IPS-NIHi7 (cell line): ENCODE data around the gene GGT5.
"Not testable (repeated sequence)": the region's sequence is repeated elsewhere in the genome, so short reads cannot be mapped to it uniquely, and the experiment has no call there.

ENCODE experiments used
- DNase-seq: peaks from one replicate; pipeline ENCODE4 v3.0.0; 2012; ENCODE audit warnings: mixed read lengths; ENCODE audit errors: extremely low spot score

The GGT5 gene

GRCh38 chr22:24245030-24245431, at the start of gene GGT5:
Gene GGT5, minus strand, starts transcription at chr22:24245082. Its CDS starts 357 bp downstream, at chr22:24244725.
- not testable (repeated sequence) for DNase-seq

- not testable (repeated sequence) for DNase-seq
These were observed 47.4 kb upstream of the GGT5 start for GRCh38 chr22:24292202-24292830.

GRCh38 chr22:24291515-24292201, 46.8 kb upstream of the GGT5 start:
- DNase-seq, result no peak

- no peak for DNase-seq
These were observed 45.6 kb upstream of the GGT5 start for GRCh38 chr22:24290459-24290858.

GRCh38 chr22:24289741-24290163, 44.9 kb upstream of the GGT5 start:
- no peak for DNase-seq

GRCh38 chr22:24289114-24289513, 44.2 kb upstream of the GGT5 start:
- no peak for DNase-seq

- DNase-seq, result not testable (repeated sequence)
These were observed 42.9 kb upstream of the GGT5 start for GRCh38 chr22:24287801-24288200.

- not testable (repeated sequence) for DNase-seq
These were observed 42.3 kb upstream of the GGT5 start for GRCh38 chr22:24287212-24287611.

- DNase-seq, result no peak
These were observed 40.4 kb upstream of the GGT5 start for GRCh38 chr22:24285245-24285644.

GRCh38 chr22:24284747-24285203, 39.9 kb upstream of the GGT5 start:
- peak; percentile 20 for DNase-seq

- DNase-seq, result no peak
These were observed 37.5 kb upstream of the GGT5 start for GRCh38 chr22:24282401-24282800.

GRCh38 chr22:24280363-24280762, 35.5 kb upstream of the GGT5 start:
- DNase-seq, result not testable (repeated sequence)

- not testable (repeated sequence) for DNase-seq
These were observed 30.0 kb upstream of the GGT5 start for GRCh38 chr22:24274696-24275405.

GRCh38 chr22:24273906-24274305, 29.0 kb upstream of the GGT5 start:
- DNase-seq, result not testable (repeated sequence)

GRCh38 chr22:24273031-24273430, 28.1 kb upstream of the GGT5 start:
- DNase-seq, result not testable (repeated sequence)

GRCh38 chr22:24271386-24271854, 26.5 kb upstream of the GGT5 start:
- peak; percentile 37 for DNase-seq

- peak; percentile 92 for DNase-seq
These were observed 25.9 kb upstream of the GGT5 start, which contains the start of gene SPECC1L for GRCh38 chr22:24270556-24271385. Gene SPECC1L, plus strand, starts transcription at chr22:24270831. Its CDS starts 31,401 bp downstream, at chr22:24302232.

GRCh38 chr22:24266495-24266894, 21.6 kb upstream of the GGT5 start:
- not testable (repeated sequence) for DNase-seq

GRCh38 chr22:24265734-24266133, 20.9 kb upstream of the GGT5 start:
- DNase-seq, result no peak

- not testable (repeated sequence) for DNase-seq
These were observed 19.5 kb upstream of the GGT5 start for GRCh38 chr22:24264329-24264896.

GRCh38 chr22:24263479-24263878, 18.6 kb upstream of the GGT5 start:
- DNase-seq, result not testable (repeated sequence)
